ENCODE data around the gene RIN3.

DNA sequence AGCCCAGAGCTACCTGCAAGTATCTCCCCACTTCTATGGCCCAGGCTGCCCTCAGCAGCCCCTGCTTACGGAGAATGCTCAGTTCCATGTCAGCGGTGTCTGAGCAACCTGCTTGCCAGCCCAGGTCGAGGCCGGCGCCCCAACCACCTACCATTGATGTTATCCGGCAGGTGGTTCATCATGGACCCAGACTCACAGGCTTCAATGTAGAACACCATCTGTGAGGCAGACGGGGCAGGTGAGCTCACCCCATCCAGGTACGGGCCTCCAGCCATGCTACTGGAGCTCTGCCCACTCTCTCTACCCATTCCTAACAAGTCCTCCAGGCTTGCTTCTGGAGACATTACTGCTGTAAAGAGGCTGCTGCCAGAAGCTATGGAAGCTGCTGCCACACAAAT is 199.1 kb downstream of the RIN3 start:
- TF ChIP-seq, protein P1, sequence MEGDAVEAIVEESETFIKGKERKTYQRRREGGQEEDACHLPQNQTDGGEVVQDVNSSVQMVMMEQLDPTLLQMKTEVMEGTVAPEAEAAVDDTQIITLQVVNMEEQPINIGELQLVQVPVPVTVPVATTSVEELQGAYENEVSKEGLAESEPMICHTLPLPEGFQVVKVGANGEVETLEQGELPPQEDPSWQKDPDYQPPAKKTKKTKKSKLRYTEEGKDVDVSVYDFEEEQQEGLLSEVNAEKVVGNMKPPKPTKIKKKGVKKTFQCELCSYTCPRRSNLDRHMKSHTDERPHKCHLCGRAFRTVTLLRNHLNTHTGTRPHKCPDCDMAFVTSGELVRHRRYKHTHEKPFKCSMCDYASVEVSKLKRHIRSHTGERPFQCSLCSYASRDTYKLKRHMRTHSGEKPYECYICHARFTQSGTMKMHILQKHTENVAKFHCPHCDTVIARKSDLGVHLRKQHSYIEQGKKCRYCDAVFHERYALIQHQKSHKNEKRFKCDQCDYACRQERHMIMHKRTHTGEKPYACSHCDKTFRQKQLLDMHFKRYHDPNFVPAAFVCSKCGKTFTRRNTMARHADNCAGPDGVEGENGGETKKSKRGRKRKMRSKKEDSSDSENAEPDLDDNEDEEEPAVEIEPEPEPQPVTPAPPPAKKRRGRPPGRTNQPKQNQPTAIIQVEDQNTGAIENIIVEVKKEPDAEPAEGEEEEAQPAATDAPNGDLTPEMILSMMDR (conservative IDR thresholded peaks at IDR 0.05; ENCODE audit: low read depth, low read length) = no peak
- TF ChIP-seq EZH2phosphoT487 (IDR thresholded peaks at IDR 0.05; ENCODE audit: borderline replicate concordance, low read length) = no peak

Data from PC-3 (cell line).